CD4-positive, alpha-beta memory T cell (primary cell): ENCODE data around the gene DLGAP1. TPM values are rescaled to one million over a fixed set of nuclear protein-coding genes. Genes with fewer than 3 reads are reported as not detected.
"Not testable (repeated sequence)": the region's sequence is repeated elsewhere in the genome, so short reads cannot be mapped to it uniquely, and the experiment has no call there.

Source experiments
- CTCF ChIA-PET: fragments of 350-600 bp; sonication (Branson Sonifier 250); formaldehyde crosslinking; loops from one replicate; lab custom pipeline; 2021; ENCODE audit warnings: inconsistent platforms; ENCODE audit not compliant: partially characterized antibody; lab: Charles Lee
- POLR2A ChIA-PET: fragments of 350-600 bp; sonication (Branson Sonifier 250); formaldehyde crosslinking; loops from one replicate; lab custom pipeline; 2021; ENCODE audit not compliant: partially characterized antibody; lab: Charles Lee
- DNase-seq, 5 donors: peaks; one replicate each; pipeline versions ENCODE4 v3.0.0 to v3.0.0-alpha.2; 2020 to 2022; ENCODE audit warnings: mixed read lengths in 1 of 5
- H3K27ac ChIP-seq: one replicate; pipeline ENCODE4 v1.7.0; 2013; ENCODE audit warnings: low read depth, low read length
- H3K27me3 ChIP-seq: 2 replicates; pipeline ENCODE4 v1.7.0; 2013; ENCODE audit warnings: mild to moderate bottlenecking, low read length, moderate library complexity; ENCODE audit not compliant: insufficient read depth
- H3K36me3 ChIP-seq: 2 replicates; pipeline ENCODE4 v1.7.0; 2013; ENCODE audit warnings: mild to moderate bottlenecking, low read length, moderate library complexity; ENCODE audit not compliant: insufficient read depth
- H3K4me1 ChIP-seq: 2 replicates; pipeline ENCODE4 v1.7.0; 2013; ENCODE audit warnings: mild to moderate bottlenecking, low read length, moderate library complexity; ENCODE audit not compliant: insufficient read depth
- H3K4me3 ChIP-seq, 2 donors: one replicate each; pipeline ENCODE4 v1.7.0; 2013; ENCODE audit warnings: low read length in 2 of 2, mild to moderate bottlenecking in 1 of 2
- H3K9me3 ChIP-seq, 2 donors: one replicate each; pipeline ENCODE4 v1.7.0; 2013; ENCODE audit warnings: low read length in 2 of 2, control low read depth in 1 of 2; ENCODE audit not compliant: control insufficient read depth in 1 of 2
- H3K27ac Mint-ChIP-seq, 7 donors: one replicate each; pipeline ENCODE4 v1.8.0; 2020 to 2021; ENCODE audit warnings: mixed read lengths in 7 of 7, mild to moderate bottlenecking in 6 of 7, inconsistent platforms in 3 of 7, moderate library complexity in 3 of 7
- H3K27me3 Mint-ChIP-seq, 2 donors: one replicate each; pipeline ENCODE4 v1.8.0; 2020 to 2021; ENCODE audit warnings: mixed read lengths in 2 of 2
- H3K36me3 Mint-ChIP-seq, 2 donors: one replicate each; pipeline ENCODE4 v1.8.0; 2020 to 2021; ENCODE audit warnings: mixed read lengths in 2 of 2, inconsistent platforms in 1 of 2, mild to moderate bottlenecking in 1 of 2
- H3K4me1 Mint-ChIP-seq, 4 donors: one replicate each; pipeline ENCODE4 v1.8.0; 2020 to 2021; ENCODE audit warnings: mixed read lengths in 4 of 4, mild to moderate bottlenecking in 1 of 4
- H3K4me3 Mint-ChIP-seq, 8 donors: one replicate each; pipeline ENCODE4 v1.8.0; 2020 to 2021; ENCODE audit warnings: mixed read lengths in 8 of 8, mild to moderate bottlenecking in 7 of 8, moderate library complexity in 6 of 8, inconsistent platforms in 3 of 8
- H3K9me3 Mint-ChIP-seq, 8 donors: one replicate each; pipeline ENCODE4 v1.8.0; 2020 to 2021; ENCODE audit warnings: mixed read lengths in 8 of 8, mild to moderate bottlenecking in 5 of 8, inconsistent platforms in 3 of 8, moderate library complexity in 1 of 8
- intact Hi-C: fragments of 100-400 bp; cut with micrococcal nuclease; formaldehyde crosslinking; loops from one replicate; pipeline ENCODE4 v1.15.1; 2023
- polyA plus RNA-seq, 2 donors: library from polyadenylated mRNA; unstranded; fragments of 300-500 nt; fragmentation: Illumina TruSeq; gene quantifications; one replicate each; pipeline ENCODE4 v1.2.3, GENCODE V29; 2021
- total RNA-seq, 2 experiments: library from RNA; stranded (reverse); gene quantifications; one replicate each; pipeline ENCODE4 v1.2.3, GENCODE V29; 2021

Gene DLGAP1
- total and polyA plus RNA-seq, 4 experiments from 2014 or later: 0.17 to 0.71 (median 0.45) TPM

DNA sequence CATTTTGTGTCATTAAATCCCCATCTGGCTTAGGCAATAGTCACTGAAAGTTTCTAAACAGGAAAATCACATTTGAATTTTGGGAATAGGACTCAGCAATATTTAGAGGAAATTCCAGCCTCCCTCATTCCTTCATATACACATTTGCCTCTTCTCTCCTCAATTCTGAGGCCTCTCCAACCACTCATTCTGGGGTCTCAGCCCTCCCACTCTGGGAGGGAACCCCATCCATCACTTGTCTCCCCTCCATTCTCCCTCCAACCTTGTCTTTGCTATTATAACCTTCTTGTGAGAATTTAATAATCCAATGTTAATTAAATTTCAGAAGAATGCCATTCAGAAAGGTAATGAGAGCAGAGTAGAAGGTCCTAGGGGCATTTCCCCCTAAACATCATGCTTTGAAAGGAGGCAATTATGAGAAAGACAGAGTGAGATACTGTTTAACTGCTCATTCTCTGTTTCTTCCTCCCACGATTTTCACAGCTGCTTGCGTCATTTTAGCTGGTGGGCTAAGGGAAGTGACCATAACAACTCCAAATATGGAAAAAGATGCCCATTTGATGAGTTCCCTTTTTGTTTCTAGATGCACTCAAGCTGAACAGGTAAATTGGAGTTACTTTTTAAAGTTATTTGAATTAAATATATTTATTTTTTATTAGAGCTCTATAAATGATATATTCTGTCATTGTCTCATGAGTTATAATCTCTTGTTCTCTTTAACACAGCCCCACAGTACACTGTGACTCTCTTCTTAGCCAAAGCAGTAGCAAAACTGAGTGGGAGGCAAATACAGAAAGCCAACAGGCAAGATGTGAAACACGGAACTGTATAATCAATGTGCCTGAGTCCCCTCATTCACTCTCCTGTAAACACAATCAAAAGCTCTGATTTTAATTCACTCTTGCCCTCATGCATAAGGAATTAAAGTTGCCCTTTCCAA lies 135.1 kb downstream of the DLGAP1 start:
- Mint-ChIP-seq H3K9me3 (peaks cover 2 to 16% (median 5%) of the 10 kb centered on the region in 8 donors), H3K36me3 (no peaks in the 10 kb centered on the region), H3K4me1 (no peaks in the 10 kb centered on the region), H3K4me3 (no peak overlapping the region), H3K27me3 (no peaks in the 10 kb centered on the region), H3K27ac (no peak overlapping the region)
- Histone ChIP-seq H3K4me1 (no peaks in the 10 kb centered on the region), H3K27ac (no peak overlapping the region), H3K9me3 (no peaks in the 10 kb centered on the region), H3K27me3 (no peaks in the 10 kb centered on the region), H3K36me3 (no peaks in the 10 kb centered on the region), H3K4me3 (no peak overlapping the region)
- no peak for DNase-seq
- CTCF ChIA-PET: no interaction called here
- intact Hi-C loops: no loop called here
- POLR2A ChIA-PET: no interaction called here

- peaks cover 0 to 13% (median 3%) of the 10 kb centered on the region in 8 donors for H3K9me3 Mint-ChIP-seq
- H3K4me3 ChIP-seq: no peak overlapping the region
- no peak overlapping the region for H3K27ac ChIP-seq
- no peaks in the 10 kb centered on the region for H3K36me3 Mint-ChIP-seq
- no peaks in the 10 kb centered on the region for H3K4me1 ChIP-seq
- DNase-seq: no peak
- H3K4me3 Mint-ChIP-seq: no peak overlapping the region
- ChIA-PET CTCF (no interaction called here), POLR2A (no interaction called here)
- no peaks in the 10 kb centered on the region for H3K36me3 ChIP-seq
- no peaks in the 10 kb centered on the region for H3K9me3 ChIP-seq
- H3K27me3 ChIP-seq: no peaks in the 10 kb centered on the region
- no peaks in the 10 kb centered on the region for H3K4me1 Mint-ChIP-seq
- no peak overlapping the region for H3K27ac Mint-ChIP-seq
- no peaks in the 10 kb centered on the region for H3K27me3 Mint-ChIP-seq
- intact Hi-C loops: no loop called here
These were observed 136.8 kb downstream of the DLGAP1 start for GRCh38 chr18:4318311-4318710.

DNA sequence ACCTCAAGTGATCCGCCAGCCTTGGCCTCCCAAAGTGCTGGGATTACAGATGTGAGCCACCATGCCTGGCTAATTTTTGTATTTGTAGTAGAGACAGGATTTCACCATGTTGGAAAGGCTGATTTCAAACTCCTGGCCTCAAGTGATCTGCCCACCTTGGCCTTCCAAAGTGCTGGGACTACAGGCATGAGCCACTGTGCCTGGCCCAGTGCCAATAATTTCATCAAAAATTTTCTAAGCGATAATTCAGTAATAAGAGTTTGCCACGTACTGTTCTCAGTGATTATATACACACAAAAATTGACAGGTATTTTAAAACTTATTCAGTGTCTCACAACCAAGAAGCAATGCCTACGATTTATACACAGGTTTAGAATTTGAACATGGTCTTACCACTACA lies 143.2 kb downstream of the DLGAP1 start:
- H3K4me3 ChIP-seq, H3K4me3 Mint-ChIP-seq, H3K27ac ChIP-seq, H3K36me3 ChIP-seq, CTCF ChIA-PET, H3K4me1 Mint-ChIP-seq, H3K27me3 Mint-ChIP-seq, H3K9me3 ChIP-seq, DNase-seq, POLR2A ChIA-PET, H3K4me1 ChIP-seq, H3K27ac Mint-ChIP-seq, H3K36me3 Mint-ChIP-seq, H3K27me3 ChIP-seq, H3K9me3 Mint-ChIP-seq, intact Hi-C loops: not testable (repeated sequence)

DNA sequence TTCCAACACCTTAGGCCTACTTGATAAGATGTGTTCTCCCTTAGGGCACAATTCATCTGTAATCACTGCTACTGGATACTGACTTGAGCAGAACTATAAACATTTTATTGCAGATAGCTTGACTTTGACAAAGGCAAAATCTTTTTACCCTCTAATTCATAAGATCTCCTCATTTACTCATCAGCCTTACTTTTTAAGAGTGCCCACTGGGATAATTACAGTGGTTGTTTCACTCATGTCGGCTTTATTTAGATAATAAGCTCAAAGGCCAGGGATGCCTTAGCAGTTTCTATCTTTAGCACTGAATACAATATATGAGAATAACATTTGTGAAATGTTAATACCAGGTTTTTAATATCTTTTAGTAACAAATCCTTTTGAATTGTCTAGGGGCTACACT lies 144.0 kb downstream of the DLGAP1 start:
- H3K27ac Mint-ChIP-seq: no peak overlapping the region
- Histone ChIP-seq H3K36me3 (no peaks in the 10 kb centered on the region), H3K27ac (no peak overlapping the region), H3K9me3 (no peaks in the 10 kb centered on the region), H3K27me3 (no peaks in the 10 kb centered on the region), H3K4me1 (no peaks in the 10 kb centered on the region), H3K4me3 (no peak overlapping the region)
- CTCF ChIA-PET: no interaction called here
- no peaks in the 10 kb centered on the region for H3K27me3 Mint-ChIP-seq
- intact Hi-C loops: no loop called here
- H3K9me3 Mint-ChIP-seq: peaks cover 0 to 5% (median under 1%) of the 10 kb centered on the region in 8 donors
- H3K4me3 Mint-ChIP-seq: no peak overlapping the region
- POLR2A ChIA-PET: no interaction called here
- DNase-seq: no peak
- no peaks in the 10 kb centered on the region for H3K4me1 Mint-ChIP-seq
- H3K36me3 Mint-ChIP-seq: no peaks in the 10 kb centered on the region

DNA sequence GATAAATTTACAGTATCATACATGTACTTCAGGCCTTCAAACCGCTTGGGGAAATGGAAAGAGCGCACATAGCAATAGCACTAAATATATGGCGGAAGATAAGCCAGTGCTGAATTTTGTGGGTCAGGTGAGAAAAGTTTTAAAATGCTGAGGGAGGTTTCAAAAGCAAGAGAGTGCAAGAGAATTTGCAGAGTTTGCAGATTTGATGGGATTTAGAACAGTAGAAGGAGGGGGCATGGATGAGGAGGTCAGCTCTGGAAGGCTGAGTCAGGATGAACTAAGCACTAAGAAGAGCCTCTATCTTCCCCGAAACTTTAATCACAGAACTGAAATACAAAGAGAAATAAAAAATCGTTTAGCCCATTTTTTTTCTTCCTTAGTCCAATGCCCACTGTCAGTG lies 145.9 kb downstream of the DLGAP1 start:
- Histone ChIP-seq H3K27me3 (no peaks in the 10 kb centered on the region), H3K36me3 (no peaks in the 10 kb centered on the region), H3K4me3 (no peak overlapping the region), H3K4me1 (no peaks in the 10 kb centered on the region), H3K9me3 (no peaks in the 10 kb centered on the region), H3K27ac (no peak overlapping the region)
- intact Hi-C loops: no loop called here
- ChIA-PET POLR2A (no interaction called here), CTCF (no interaction called here)
- Mint-ChIP-seq H3K9me3 (peaks cover 0 to 6% (median under 1%) of the 10 kb centered on the region in 8 donors), H3K27me3 (no peaks in the 10 kb centered on the region), H3K27ac (no peak overlapping the region), H3K36me3 (no peaks in the 10 kb centered on the region), H3K4me3 (no peak overlapping the region), H3K4me1 (no peaks in the 10 kb centered on the region)
- DNase-seq: no peak

- no peak overlapping the region for H3K4me3 ChIP-seq
These were observed 146.5 kb downstream of the DLGAP1 start for GRCh38 chr18:4308576-4308975.

DNA sequence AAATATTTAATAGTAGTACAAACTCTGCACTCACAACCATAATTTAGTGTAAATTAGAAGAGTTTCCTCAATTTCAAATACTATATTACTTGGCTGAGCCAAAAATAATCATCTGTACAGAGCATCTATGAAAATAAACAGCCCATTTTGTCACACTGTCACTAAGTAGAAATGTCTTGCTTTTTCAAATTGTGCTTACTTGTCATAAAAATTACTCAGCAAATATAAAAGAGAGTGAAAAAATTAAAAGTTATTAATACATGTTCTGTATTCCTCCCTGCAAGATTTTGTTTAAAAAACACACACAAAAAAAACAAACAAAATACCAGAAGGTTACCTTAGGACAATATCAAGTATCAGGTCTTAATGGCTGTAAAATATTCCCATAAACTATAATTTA lies 155.7 kb downstream of the DLGAP1 start:
- POLR2A ChIA-PET: no interaction called here
- H3K9me3 Mint-ChIP-seq: peaks cover 0 to 11% (median 5%) of the 10 kb centered on the region in 8 donors

More at GRCh38 chr18:4308576-4308975, 146.5 kb downstream of the DLGAP1 start:
- intact Hi-C loops: no loop called here
- ChIA-PET CTCF (no interaction called here), POLR2A (no interaction called here)
- Mint-ChIP-seq H3K36me3 (no peaks in the 10 kb centered on the region), H3K27me3 (no peaks in the 10 kb centered on the region), H3K27ac (no peak overlapping the region), H3K4me1 (no peaks in the 10 kb centered on the region), H3K9me3 (peaks cover 0 to 6% (median under 1%) of the 10 kb centered on the region in 8 donors), H3K4me3 (no peak overlapping the region)
- Histone ChIP-seq H3K27me3 (no peaks in the 10 kb centered on the region), H3K4me1 (no peaks in the 10 kb centered on the region), H3K36me3 (no peaks in the 10 kb centered on the region), H3K9me3 (no peaks in the 10 kb centered on the region), H3K27ac (no peak overlapping the region)
- no peak for DNase-seq

More for the DNA sequence above, 155.7 kb downstream of the DLGAP1 start:
- Histone ChIP-seq H3K4me3 (no peak overlapping the region), H3K9me3 (no peaks in the 10 kb centered on the region), H3K4me1 (no peaks in the 10 kb centered on the region), H3K27ac (no peak overlapping the region), H3K27me3 (no peaks in the 10 kb centered on the region), H3K36me3 (no peaks in the 10 kb centered on the region)
- CTCF ChIA-PET: no interaction called here
- Mint-ChIP-seq H3K4me3 (no peak overlapping the region), H3K27ac (no peak overlapping the region), H3K27me3 (peaks cover 0 to 1% of the 10 kb centered on the region in 2 donors), H3K4me1 (no peaks in the 10 kb centered on the region), H3K36me3 (no peaks in the 10 kb centered on the region)
- intact Hi-C loops: no loop called here
- DNase-seq: no peak
